Liver (tissue), 9 donors: ENCODE measurements around the gene PLA2G6. TPM values are rescaled to one million over a fixed set of nuclear protein-coding genes. Genes with fewer than 3 reads are reported as not detected.

Experiments used
- DNase-seq: peaks from one replicate; pipeline ENCODE4 v3.0.0-alpha.2; 2017; ENCODE audit warnings: low spot score
- H3K27ac ChIP-seq, 2 donors: one replicate each; pipeline ENCODE4 v1.7.0; 2013; ENCODE audit warnings: inconsistent platforms in 2 of 2, low read length in 2 of 2, control low read depth in 1 of 2, low read depth in 1 of 2, mild to moderate bottlenecking in 1 of 2
- H3K27me3 ChIP-seq, 4 donors: one replicate each; pipeline versions ENCODE4 v1.6.1 to v1.7.0; 2013; ENCODE audit warnings: low read length in 3 of 4, inconsistent platforms in 1 of 4, mild to moderate bottlenecking in 1 of 4, moderate library complexity in 1 of 4; ENCODE audit not compliant: control insufficient read depth in 4 of 4, insufficient read depth in 4 of 4
- H3K36me3 ChIP-seq, 4 donors: one replicate each; pipeline versions ENCODE4 v1.6.1 to v1.7.0; 2013; ENCODE audit warnings: low read length in 3 of 4, mild to moderate bottlenecking in 3 of 4, low read depth in 1 of 4, moderate library complexity in 1 of 4; ENCODE audit not compliant: control insufficient read depth in 4 of 4, insufficient read depth in 3 of 4
- H3K4me1 ChIP-seq, 4 donors: one replicate each; pipeline versions ENCODE4 v1.6.1 to v1.7.0; 2013; ENCODE audit warnings: low read length in 3 of 4, mild to moderate bottlenecking in 3 of 4, moderate library complexity in 1 of 4; ENCODE audit not compliant: control insufficient read depth in 4 of 4, insufficient read depth in 4 of 4
- H3K4me3 ChIP-seq, 3 donors: one replicate each; pipeline versions ENCODE4 v1.6.1 to v1.7.0; 2013; ENCODE audit warnings: low read length in 3 of 3, control low read depth in 1 of 3, low read depth in 1 of 3, mild to moderate bottlenecking in 1 of 3
- H3K9ac ChIP-seq, 2 donors: one replicate each; pipeline ENCODE4 v1.7.0; 2013; ENCODE audit warnings: low read length in 2 of 2, mild to moderate bottlenecking in 2 of 2, moderate library complexity in 2 of 2, control low read depth in 1 of 2, low read depth in 1 of 2
- H3K9me3 ChIP-seq, 4 donors: one replicate each; pipeline versions ENCODE4 v1.6.1 to v1.7.0; 2013; ENCODE audit warnings: low read length in 3 of 4; ENCODE audit not compliant: control insufficient read depth in 4 of 4
- ATF3 ChIP-seq: IDR thresholded peaks from 2 replicates; pipeline ENCODE4 v1.6.1; 2016; ENCODE audit warnings: antibody characterized with exemption
- EGR1 ChIP-seq, 2 donors: IDR thresholded peaks; 2 replicates each; pipeline ENCODE4 v1.6.1; 2016 to 2018; ENCODE audit warnings: antibody characterized with exemption in 2 of 2, low read depth in 2 of 2
- FOXA1 ChIP-seq: IDR thresholded peaks from 2 replicates; pipeline ENCODE4 v1.6.1; 2016; ENCODE audit warnings: antibody characterized with exemption
- FOXA2 ChIP-seq: IDR thresholded peaks from 2 replicates; pipeline ENCODE4 v1.6.1; 2016; ENCODE audit warnings: antibody characterized with exemption
- GABPA ChIP-seq, 2 donors: IDR thresholded peaks in 1 of 2; conservative IDR thresholded peaks in 1 of 2; 2 replicates each; pipeline ENCODE4 v1.6.1; 2016; ENCODE audit warnings: antibody characterized with exemption in 2 of 2, mild to moderate bottlenecking in 1 of 2, moderate library complexity in 1 of 2
- HNF4A ChIP-seq, 2 donors: conservative IDR thresholded peaks; 2 replicates each; pipeline ENCODE4 v1.6.1; 2016; ENCODE audit warnings: antibody characterized with exemption in 2 of 2, mild to moderate bottlenecking in 2 of 2
- HNF4G ChIP-seq: IDR thresholded peaks from 2 replicates; pipeline ENCODE4 v1.6.1; 2016; ENCODE audit warnings: antibody characterized with exemption
- JUND ChIP-seq, 2 donors: IDR thresholded peaks; 2 replicates each; pipeline ENCODE4 v1.6.1; 2016; ENCODE audit warnings: antibody characterized with exemption in 2 of 2
- MAX ChIP-seq: IDR thresholded peaks from 2 replicates; pipeline ENCODE4 v1.6.1; 2016; ENCODE audit warnings: antibody characterized with exemption
- NR2F2 ChIP-seq: IDR thresholded peaks from 2 replicates; pipeline ENCODE4 v1.6.1; 2016; ENCODE audit warnings: antibody characterized with exemption
- RAD21 ChIP-seq, 2 donors: IDR thresholded peaks; 2 replicates each; pipeline ENCODE4 v1.6.1; 2016; ENCODE audit warnings: antibody characterized with exemption in 2 of 2, mild to moderate bottlenecking in 2 of 2
- RXRA ChIP-seq, 2 donors: IDR thresholded peaks; 2 replicates each; pipeline ENCODE4 v1.6.1; 2017 to 2018; ENCODE audit warnings: antibody characterized with exemption in 2 of 2, mild to moderate bottlenecking in 1 of 2
- SP1 ChIP-seq: IDR thresholded peaks from 2 replicates; pipeline ENCODE4 v1.6.1; 2018; ENCODE audit warnings: antibody characterized with exemption, mild to moderate bottlenecking
- TAF1 ChIP-seq: conservative IDR thresholded peaks from 2 replicates; pipeline ENCODE4 v1.6.1; 2016; ENCODE audit warnings: antibody characterized with exemption, mild to moderate bottlenecking
- YY1 ChIP-seq: IDR thresholded peaks from 2 replicates; pipeline ENCODE4 v1.6.1; 2016; ENCODE audit warnings: antibody characterized with exemption, mild to moderate bottlenecking
- WGBS: extraction: QIAGEN DNeasy Blood & Tissue Kit; methylation state at CpG from one replicate; pipeline ENCODE4 v1.1.7; 2013; 5-methylcytosine and 5-hydroxymethylcytosine counted together
- polyA plus RNA-seq, 2 donors: library from polyadenylated mRNA; stranded (reverse) in 1 of 2; unstranded in 1 of 2; fragments of 200-250 nt in 1 of 2; fragments of >200 nt in 1 of 2; fragmentation: Nextera tagmentation in 1 of 2; extraction: Ambion mirVana in 1 of 2; gene quantifications; one replicate each; pipeline versions ENCODE4 v1.2.1 to v1.2.3, GENCODE V29; 2013 to 2015
- total RNA-seq, 2 donors: library from RNA; depleted of rRNA; stranded (reverse); fragments of >200 nt; gene quantifications; one replicate each; pipeline ENCODE4 v1.2.3, GENCODE V29; 2014
- TF ChIP-seq, protein P1 (sequence below): fragments of 150-350 bp; IDR thresholded peaks from 2 replicates; pipeline ENCODE4 v1.5.1; 2017; ENCODE audit warnings: improper control_type of control experiment, low read depth, low read length; ENCODE audit not compliant: missing input control
- TF ChIP-seq, protein P2 (sequence below): IDR thresholded peaks from 2 replicates; pipeline ENCODE4 v1.6.1; 2016; ENCODE audit warnings: antibody characterized with exemption, mild to moderate bottlenecking
- TF ChIP-seq, protein P3 (sequence below): IDR thresholded peaks from 2 replicates; pipeline ENCODE4 v1.6.1; 2016; ENCODE audit warnings: antibody characterized with exemption
- donor health status: healthy.
- donor health status: healthy.
- donor health status: healthy.
- donor health status: healthy.
- donor health status: healthy.

The PLA2G6 gene
- total and polyA plus RNA-seq, 4 donors, result 5.7 to 9.0 (median 7.2) TPM

DNA sequence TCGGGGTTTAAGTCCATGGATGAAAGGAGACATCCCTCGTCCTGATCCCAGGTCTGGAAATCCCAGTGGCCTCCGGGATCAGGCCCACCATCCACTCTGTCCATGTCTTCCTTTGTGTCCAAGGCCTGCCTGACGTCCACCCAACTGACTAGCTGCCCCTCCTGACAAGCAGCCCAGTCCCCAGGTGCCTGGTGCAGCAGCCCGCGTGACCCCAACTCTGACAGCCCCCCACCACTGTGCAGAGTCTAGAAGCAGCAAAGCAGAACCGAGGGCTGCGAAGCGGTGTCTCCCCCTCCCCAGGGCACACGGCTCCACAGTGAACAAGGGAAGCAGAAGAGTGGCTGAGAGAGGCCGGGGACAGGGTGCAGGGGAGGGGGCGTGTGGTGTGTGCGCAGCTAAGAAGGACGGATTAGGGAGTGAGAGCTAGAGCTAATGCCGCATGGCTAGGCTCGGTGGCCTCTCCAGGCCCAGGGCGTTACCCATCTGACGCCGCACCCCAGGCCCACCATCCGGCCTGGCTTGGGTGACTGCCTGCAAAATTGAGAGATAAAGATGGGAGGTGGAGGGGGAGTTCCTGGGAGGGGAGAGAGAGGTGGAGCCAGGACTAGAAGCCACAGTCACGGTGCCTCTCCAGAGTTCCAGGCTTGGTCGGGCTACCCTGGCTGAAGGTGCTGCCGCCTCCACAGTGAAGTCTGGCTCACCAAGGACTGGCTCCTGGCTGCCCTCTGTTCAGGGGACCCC is 54.5 kb downstream of the PLA2G6 start:
- Histone ChIP-seq H3K4me1 (no peaks in the 10 kb centered on the region), H3K27ac (no peak overlapping the region), H3K27me3 (no peaks in the 10 kb centered on the region), H3K4me3 (no peak overlapping the region), H3K9me3 (no peaks in the 10 kb centered on the region), H3K9ac (no peak overlapping the region), H3K36me3 (peaks cover 0 to 6% (median 1%) of the 10 kb centered on the region in 4 donors)
- TF ChIP-seq FOXA1 (no peak), RAD21 (IDR thresholded peaks at IDR 0.05) (no peak), ATF3 (no peak), FOXA2 (no peak), SP1 (no peak), HNF4A (conservative IDR thresholded peaks at IDR 0.05) (no peak), HNF4G (no peak), EGR1 (IDR thresholded peaks at IDR 0.05; ENCODE audit: low read depth in 2 of 2) (no peak), RXRA (IDR thresholded peaks at IDR 0.05) (no peak), GABPA (IDR thresholded peaks at IDR 0.05 in 1 of 2, conservative IDR thresholded peaks at IDR 0.05 in 1 of 2) (no peak), MAX (no peak), JUND (IDR thresholded peaks at IDR 0.05) (no peak), YY1 (no peak), TAF1 (no peak), NR2F2 (no peak)
- TF ChIP-seq, protein P1, sequence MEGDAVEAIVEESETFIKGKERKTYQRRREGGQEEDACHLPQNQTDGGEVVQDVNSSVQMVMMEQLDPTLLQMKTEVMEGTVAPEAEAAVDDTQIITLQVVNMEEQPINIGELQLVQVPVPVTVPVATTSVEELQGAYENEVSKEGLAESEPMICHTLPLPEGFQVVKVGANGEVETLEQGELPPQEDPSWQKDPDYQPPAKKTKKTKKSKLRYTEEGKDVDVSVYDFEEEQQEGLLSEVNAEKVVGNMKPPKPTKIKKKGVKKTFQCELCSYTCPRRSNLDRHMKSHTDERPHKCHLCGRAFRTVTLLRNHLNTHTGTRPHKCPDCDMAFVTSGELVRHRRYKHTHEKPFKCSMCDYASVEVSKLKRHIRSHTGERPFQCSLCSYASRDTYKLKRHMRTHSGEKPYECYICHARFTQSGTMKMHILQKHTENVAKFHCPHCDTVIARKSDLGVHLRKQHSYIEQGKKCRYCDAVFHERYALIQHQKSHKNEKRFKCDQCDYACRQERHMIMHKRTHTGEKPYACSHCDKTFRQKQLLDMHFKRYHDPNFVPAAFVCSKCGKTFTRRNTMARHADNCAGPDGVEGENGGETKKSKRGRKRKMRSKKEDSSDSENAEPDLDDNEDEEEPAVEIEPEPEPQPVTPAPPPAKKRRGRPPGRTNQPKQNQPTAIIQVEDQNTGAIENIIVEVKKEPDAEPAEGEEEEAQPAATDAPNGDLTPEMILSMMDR, result no peak
- TF ChIP-seq, protein P2, sequence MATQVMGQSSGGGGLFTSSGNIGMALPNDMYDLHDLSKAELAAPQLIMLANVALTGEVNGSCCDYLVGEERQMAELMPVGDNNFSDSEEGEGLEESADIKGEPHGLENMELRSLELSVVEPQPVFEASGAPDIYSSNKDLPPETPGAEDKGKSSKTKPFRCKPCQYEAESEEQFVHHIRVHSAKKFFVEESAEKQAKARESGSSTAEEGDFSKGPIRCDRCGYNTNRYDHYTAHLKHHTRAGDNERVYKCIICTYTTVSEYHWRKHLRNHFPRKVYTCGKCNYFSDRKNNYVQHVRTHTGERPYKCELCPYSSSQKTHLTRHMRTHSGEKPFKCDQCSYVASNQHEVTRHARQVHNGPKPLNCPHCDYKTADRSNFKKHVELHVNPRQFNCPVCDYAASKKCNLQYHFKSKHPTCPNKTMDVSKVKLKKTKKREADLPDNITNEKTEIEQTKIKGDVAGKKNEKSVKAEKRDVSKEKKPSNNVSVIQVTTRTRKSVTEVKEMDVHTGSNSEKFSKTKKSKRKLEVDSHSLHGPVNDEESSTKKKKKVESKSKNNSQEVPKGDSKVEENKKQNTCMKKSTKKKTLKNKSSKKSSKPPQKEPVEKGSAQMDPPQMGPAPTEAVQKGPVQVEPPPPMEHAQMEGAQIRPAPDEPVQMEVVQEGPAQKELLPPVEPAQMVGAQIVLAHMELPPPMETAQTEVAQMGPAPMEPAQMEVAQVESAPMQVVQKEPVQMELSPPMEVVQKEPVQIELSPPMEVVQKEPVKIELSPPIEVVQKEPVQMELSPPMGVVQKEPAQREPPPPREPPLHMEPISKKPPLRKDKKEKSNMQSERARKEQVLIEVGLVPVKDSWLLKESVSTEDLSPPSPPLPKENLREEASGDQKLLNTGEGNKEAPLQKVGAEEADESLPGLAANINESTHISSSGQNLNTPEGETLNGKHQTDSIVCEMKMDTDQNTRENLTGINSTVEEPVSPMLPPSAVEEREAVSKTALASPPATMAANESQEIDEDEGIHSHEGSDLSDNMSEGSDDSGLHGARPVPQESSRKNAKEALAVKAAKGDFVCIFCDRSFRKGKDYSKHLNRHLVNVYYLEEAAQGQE, result no peak
- TF ChIP-seq, protein P3, sequence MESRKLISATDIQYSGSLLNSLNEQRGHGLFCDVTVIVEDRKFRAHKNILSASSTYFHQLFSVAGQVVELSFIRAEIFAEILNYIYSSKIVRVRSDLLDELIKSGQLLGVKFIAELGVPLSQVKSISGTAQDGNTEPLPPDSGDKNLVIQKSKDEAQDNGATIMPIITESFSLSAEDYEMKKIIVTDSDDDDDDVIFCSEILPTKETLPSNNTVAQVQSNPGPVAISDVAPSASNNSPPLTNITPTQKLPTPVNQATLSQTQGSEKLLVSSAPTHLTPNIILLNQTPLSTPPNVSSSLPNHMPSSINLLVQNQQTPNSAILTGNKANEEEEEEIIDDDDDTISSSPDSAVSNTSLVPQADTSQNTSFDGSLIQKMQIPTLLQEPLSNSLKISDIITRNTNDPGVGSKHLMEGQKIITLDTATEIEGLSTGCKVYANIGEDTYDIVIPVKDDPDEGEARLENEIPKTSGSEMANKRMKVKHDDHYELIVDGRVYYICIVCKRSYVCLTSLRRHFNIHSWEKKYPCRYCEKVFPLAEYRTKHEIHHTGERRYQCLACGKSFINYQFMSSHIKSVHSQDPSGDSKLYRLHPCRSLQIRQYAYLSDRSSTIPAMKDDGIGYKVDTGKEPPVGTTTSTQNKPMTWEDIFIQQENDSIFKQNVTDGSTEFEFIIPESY, result no peak
- WGBS, result 96% methylated on average over 23 of the region's 23 CpGs
- peak; percentile 77 for DNase-seq
